Esophagus (tissue), 2 donors: Measurements from ENCODE around the gene PCBP1. TPM values are rescaled to one million over a fixed set of nuclear protein-coding genes. Genes with fewer than 3 reads are reported as not detected.
"Not testable (repeated sequence)": the region's sequence is repeated elsewhere in the genome, so short reads cannot be mapped to it uniquely, and the experiment has no call there.

ENCODE experiments used
- H3K27ac ChIP-seq, 2 donors: one replicate each; pipeline ENCODE4 v1.5.1; 2013; ENCODE audit warnings: low read depth in 2 of 2, mild to moderate bottlenecking in 2 of 2, inconsistent platforms in 1 of 2, low read length in 1 of 2, moderate library complexity in 1 of 2
- H3K27me3 ChIP-seq, 2 donors: one replicate each; pipeline ENCODE4 v1.6.1; 2013; ENCODE audit warnings: low read length in 2 of 2, control low read depth in 1 of 2, mild to moderate bottlenecking in 1 of 2; ENCODE audit not compliant: insufficient read depth in 2 of 2, control insufficient read depth in 1 of 2
- H3K36me3 ChIP-seq, 2 donors: one replicate each; pipeline ENCODE4 v1.6.1; 2013; ENCODE audit warnings: low read length in 1 of 2; ENCODE audit not compliant: control insufficient read depth in 2 of 2, insufficient read depth in 2 of 2
- H3K4me1 ChIP-seq, 2 donors: one replicate each; pipeline ENCODE4 v1.6.1; 2013; ENCODE audit warnings: low read length in 1 of 2; ENCODE audit not compliant: control insufficient read depth in 2 of 2, insufficient read depth in 2 of 2
- H3K4me3 ChIP-seq, 2 donors: one replicate each; pipeline ENCODE4 v1.5.1; 2013; ENCODE audit warnings: low read length in 2 of 2, mild to moderate bottlenecking in 2 of 2, low read depth in 1 of 2, moderate library complexity in 1 of 2
- H3K9me3 ChIP-seq, 2 donors: one replicate each; pipeline ENCODE4 v1.6.1; 2013; ENCODE audit warnings: mild to moderate bottlenecking in 2 of 2, low read depth in 1 of 2, low read length in 1 of 2, moderate library complexity in 1 of 2; ENCODE audit not compliant: control insufficient read depth in 2 of 2, insufficient read depth in 1 of 2
- WGBS, 2 donors: extraction: QIAGEN DNeasy Blood & Tissue Kit; methylation state at CpG; one replicate each; pipeline ENCODE4 v1.1.7; 2013; 5-methylcytosine and 5-hydroxymethylcytosine counted together
- polyA plus RNA-seq, 2 donors: library from polyadenylated mRNA; stranded (reverse); fragments of 200-250 nt; gene quantifications; one replicate each; pipeline ENCODE4 v1.2.3, GENCODE V29; 2013
- donor health status: healthy with polysubstance abuse.
- donor health status: Bipolar disorder and iron deficiency.

PCBP1 gene
- polyA plus RNA-seq, 2 donors: 314 to 323 TPM

DNA sequence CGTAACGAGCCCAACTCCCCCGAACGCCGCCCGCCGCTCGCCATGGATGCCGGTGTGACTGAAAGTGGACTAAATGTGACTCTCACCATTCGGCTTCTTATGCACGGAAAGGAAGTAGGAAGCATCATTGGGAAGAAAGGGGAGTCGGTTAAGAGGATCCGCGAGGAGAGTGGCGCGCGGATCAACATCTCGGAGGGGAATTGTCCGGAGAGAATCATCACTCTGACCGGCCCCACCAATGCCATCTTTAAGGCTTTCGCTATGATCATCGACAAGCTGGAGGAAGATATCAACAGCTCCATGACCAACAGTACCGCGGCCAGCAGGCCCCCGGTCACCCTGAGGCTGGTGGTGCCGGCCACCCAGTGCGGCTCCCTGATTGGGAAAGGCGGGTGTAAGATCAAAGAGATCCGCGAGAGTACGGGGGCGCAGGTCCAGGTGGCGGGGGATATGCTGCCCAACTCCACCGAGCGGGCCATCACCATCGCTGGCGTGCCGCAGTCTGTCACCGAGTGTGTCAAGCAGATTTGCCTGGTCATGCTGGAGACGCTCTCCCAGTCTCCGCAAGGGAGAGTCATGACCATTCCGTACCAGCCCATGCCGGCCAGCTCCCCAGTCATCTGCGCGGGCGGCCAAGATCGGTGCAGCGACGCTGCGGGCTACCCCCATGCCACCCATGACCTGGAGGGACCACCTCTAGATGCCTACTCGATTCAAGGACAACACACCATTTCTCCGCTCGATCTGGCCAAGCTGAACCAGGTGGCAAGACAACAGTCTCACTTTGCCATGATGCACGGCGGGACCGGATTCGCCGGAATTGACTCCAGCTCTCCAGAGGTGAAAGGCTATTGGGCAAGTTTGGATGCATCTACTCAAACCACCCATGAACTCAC, 673 bp downstream of the PCBP1 start:
- 0% methylated on average over 57 to 58 of the region's 58 CpGs for WGBS, 2 donors
- no peaks in the 10 kb centered on the region for H3K9me3 ChIP-seq
- no peaks in the 10 kb centered on the region for H3K27me3 ChIP-seq
- peak overlapping the region; percentile 74 to 76 for H3K4me3 ChIP-seq
- H3K4me1 ChIP-seq: peaks cover 0 to 3% of the 10 kb centered on the region in 2 donors
- H3K27ac ChIP-seq: peak overlapping the region; percentile 99 to 100
- H3K36me3 ChIP-seq: no peaks in the 10 kb centered on the region

DNA sequence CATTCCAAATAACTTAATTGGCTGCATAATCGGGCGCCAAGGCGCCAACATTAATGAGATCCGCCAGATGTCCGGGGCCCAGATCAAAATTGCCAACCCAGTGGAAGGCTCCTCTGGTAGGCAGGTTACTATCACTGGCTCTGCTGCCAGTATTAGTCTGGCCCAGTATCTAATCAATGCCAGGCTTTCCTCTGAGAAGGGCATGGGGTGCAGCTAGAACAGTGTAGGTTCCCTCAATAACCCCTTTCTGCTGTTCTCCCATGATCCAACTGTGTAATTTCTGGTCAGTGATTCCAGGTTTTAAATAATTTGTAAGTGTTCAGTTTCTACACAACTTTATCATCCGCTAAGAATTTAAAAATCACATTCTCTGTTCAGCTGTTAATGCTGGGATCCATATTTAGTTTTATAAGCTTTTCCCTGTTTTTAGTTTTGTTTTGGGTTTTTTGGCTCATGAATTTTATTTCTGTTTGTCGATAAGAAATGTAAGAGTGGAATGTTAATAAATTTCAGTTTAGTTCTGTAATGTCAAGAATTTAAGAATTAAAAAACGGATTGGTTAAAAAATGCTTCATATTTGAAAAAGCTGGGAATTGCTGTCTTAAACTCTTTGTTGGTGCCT, 1.4 kb downstream of the PCBP1 start:
- H3K4me1 ChIP-seq: peaks cover 0 to 2% of the 10 kb centered on the region in 2 donors
- no peaks in the 10 kb centered on the region for H3K9me3 ChIP-seq
- WGBS, 2 donors: 1 to 2% methylated on average over 8 of the region's 8 CpGs
- H3K27ac ChIP-seq: peak overlapping the region; percentile 99 to 100
- peak overlapping the region; percentile 74 to 76 for H3K4me3 ChIP-seq
- H3K27me3 ChIP-seq: no peaks in the 10 kb centered on the region
- no peaks in the 10 kb centered on the region for H3K36me3 ChIP-seq

DNA sequence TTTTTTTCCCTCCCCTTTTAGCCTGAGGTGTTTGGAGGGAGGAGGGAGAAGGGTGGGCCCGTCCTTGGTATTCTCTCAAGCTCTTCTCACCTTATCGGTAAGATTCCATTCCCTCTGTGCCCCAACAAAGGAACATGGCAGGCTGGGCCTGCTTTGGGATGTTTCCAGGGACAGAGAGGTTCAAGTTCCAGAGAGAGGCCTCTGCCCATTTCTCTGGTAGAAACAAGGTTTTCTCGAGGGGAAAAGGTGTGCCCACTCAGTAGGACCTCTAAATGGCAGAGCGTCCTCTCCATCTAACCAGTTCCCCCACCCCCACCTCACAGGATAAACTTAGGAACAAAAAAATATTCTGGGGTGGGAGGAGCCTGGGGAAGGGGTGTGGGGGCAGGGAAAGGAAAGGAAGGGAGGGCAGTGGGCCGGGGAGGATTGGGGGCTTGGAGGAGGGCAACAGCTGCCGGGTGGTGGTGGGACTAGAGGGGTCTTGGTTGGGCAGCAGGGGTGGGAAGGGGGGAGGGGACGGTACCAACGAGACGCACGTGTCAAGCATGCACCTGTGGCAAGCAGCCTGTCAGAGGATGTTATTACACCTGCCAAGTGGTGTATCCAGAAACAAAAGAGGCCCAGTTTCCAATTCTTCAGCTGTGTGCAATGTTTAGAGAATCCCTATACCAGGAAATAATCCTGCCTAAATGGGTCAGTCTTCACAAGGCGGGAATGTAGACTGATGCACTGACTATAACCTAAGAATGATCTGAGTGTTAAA, 2.1 kb downstream of the PCBP1 start:
- 8 to 10% methylated on average over 11 of the region's 11 CpGs for WGBS, 2 donors
- H3K9me3 ChIP-seq: no peaks in the 10 kb centered on the region
- H3K4me1 ChIP-seq: peaks cover 0 to under 1% of the 10 kb centered on the region in 2 donors
- H3K27ac ChIP-seq: peak overlapping the region; percentile 78 to 88
- no peaks in the 10 kb centered on the region for H3K27me3 ChIP-seq
- H3K36me3 ChIP-seq: no peaks in the 10 kb centered on the region
- peak overlapping the region; percentile 50 to 76 for H3K4me3 ChIP-seq

DNA sequence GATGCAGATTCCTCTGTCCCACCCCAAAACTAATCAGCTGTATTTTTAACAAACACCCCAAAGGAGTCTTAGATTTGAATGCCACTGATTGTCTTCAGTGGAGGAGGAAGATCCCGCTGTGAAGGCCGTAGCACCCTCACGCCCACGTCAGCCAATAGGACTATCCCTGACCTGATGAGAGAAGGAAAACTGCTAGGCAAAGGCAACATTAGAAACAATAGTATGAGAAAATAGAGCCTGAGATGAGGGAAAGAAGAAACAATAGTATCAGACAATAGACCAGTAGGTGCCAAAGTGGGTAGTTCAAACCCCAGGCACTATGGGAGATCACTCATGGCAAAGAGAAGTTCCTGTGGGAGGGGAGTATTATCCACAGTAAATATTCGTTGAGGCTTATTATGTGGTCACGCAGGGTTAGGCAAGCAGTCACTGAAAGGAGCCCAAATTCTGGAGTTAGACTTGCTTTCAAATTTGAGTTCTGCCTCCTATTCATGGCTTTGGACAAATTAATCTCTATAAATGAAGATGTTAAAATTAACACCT, 2.8 kb downstream of the PCBP1 start:
- Histone ChIP-seq H3K4me3 (peak overlapping the region in 1 of 2 donors; percentile 76), H3K9me3 (no peaks in the 10 kb centered on the region), H3K27me3 (no peaks in the 10 kb centered on the region), H3K36me3 (no peaks in the 10 kb centered on the region), H3K4me1 (peaks cover 2 to 4% of the 10 kb centered on the region in 2 donors), H3K27ac (peak overlapping the region; percentile 78 to 88)
- WGBS, 2 donors: 53 to 56% methylated on average over 6 of the region's 6 CpGs

DNA sequence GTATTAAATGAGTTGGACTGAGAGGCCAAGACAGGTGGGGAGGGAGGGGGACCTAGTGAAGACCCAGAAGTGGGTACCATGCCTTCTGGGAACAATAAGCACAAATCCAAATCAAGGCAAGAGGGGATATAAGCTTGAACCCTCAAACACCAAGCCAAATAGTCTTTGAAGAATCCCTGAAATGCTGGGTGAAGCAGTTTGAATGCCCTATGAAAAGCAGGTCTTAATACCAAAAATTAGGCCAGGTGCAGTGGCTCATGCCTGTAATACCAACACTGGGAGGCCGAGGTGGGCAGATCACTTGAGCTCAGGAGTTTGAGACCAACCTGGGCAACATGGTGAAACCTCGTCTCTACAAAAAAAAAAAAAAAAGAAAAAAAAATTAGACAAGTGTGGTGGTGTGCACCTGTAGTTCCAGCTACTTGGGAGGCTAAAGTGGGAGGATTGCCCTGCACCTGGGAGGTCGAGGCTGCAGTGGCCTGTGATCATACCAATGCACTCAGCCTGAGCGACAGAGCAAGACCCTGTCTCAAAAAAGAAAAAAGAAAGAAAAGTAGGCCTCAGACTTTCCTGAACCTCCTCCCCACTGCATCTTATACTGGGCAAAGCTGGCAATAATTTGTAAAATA, 3.5 kb downstream of the PCBP1 start:
- H3K36me3 ChIP-seq: no peaks in the 10 kb centered on the region
- H3K4me1 ChIP-seq: peaks cover 4 to 6% of the 10 kb centered on the region in 2 donors
- H3K27ac ChIP-seq: peak overlapping the region in 1 of 2 donors; percentile 40
- H3K4me3 ChIP-seq: no peak overlapping the region
- no peaks in the 10 kb centered on the region for H3K27me3 ChIP-seq
- H3K9me3 ChIP-seq: no peaks in the 10 kb centered on the region
- WGBS, 2 donors: 92 to 94% methylated on average over 4 of the region's 4 CpGs

DNA sequence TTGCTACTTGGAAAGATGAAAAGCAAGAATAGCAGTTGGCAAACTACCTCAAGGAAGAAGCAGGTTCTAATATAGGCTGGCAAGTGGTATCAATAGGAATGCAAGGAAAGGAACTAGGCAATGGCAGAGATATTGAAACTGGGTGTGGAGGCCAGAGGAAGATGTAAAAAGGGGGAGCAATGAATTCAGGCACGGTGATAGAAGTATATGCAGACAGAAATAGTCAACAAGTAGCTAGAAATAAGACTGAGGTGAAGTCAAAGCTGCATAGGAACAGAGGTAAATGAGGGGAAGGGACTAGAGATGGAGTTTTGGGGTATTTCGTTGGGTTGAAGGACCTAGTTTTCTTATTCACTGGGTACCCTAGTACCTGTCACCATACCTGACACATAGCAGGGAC, 4.1 kb downstream of the PCBP1 start:
- H3K4me3 ChIP-seq: no peak overlapping the region
- no peak overlapping the region for H3K27ac ChIP-seq
- no peaks in the 10 kb centered on the region for H3K9me3 ChIP-seq
- H3K4me1 ChIP-seq: peaks cover 4 to 7% of the 10 kb centered on the region in 2 donors
- no peaks in the 10 kb centered on the region for H3K36me3 ChIP-seq
- 69 to 82% methylated on average over 2 of the region's 2 CpGs for WGBS, 2 donors
- no peaks in the 10 kb centered on the region for H3K27me3 ChIP-seq

DNA sequence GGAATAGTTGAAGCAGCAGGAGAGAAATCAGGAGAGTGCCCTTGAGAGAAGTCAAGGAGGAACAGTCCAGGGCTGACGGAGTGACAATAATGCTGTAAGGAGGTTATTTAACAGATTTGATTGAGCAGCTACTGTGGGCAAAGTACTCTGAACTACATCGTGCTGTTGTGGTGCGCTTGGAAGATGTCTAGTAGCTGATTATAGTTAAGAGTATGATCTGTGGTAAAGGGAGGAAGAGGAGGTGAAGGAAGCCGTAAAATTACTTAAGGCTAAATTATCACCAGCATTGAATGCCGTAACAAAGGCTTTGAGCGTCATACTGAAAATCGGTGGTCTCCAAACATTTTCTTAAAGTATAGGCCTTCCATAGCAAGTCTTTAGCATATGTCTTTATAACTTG, 4.5 kb downstream of the PCBP1 start:
- Histone ChIP-seq H3K4me3 (no peak overlapping the region), H3K27ac (no peak overlapping the region), H3K36me3 (no peaks in the 10 kb centered on the region), H3K4me1 (peaks cover 4 to 7% of the 10 kb centered on the region in 2 donors), H3K27me3 (no peaks in the 10 kb centered on the region), H3K9me3 (no peaks in the 10 kb centered on the region)
- WGBS, 2 donors: 85 to 87% methylated on average over 7 of the region's 7 CpGs

DNA sequence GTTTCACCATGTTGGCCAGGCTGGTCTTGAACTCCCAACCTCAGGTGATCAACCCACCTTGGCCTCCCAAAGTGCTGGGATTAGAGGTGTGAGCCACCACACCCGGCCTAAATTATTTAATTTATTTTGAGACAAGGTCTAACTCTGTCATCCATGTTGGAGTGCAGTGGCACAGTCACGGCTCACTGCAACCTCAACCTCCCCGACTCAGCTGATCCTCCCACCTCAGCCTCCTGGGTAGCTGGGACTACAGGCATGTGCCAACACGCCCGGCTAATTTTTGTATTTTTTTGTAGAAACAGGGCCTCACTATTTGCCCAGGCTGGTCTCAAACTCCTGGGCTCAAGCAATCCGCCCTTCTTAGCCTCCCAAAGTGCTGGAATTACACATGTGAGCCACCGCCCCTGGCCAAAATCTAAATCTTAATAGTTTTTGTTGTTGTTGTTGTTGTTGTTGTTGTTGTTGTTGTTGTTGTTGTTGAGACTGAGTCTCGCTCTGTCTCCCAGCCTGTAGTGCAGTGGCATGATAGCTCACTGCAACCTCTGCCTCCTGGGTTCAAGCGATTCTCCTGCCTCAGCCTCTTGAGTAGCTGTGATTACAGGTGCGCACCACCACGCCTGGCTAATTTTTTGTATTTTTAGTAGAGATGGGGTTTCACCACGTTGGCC, 5.4 kb downstream of the PCBP1 start:
- H3K27ac ChIP-seq, H3K4me1 ChIP-seq, H3K4me3 ChIP-seq, H3K27me3 ChIP-seq, H3K9me3 ChIP-seq, H3K36me3 ChIP-seq: not testable (repeated sequence)
- WGBS, 2 donors: 90 to 95% methylated on average over 12 of the region's 12 CpGs
